HG02970 (cell line): ENCODE data around the gene INPP5E.

ENCODE experiments used
- ATAC-seq: cut with Tn5 transposase; IDR thresholded peaks from one replicate; pipeline ENCODE4 v1.9.1; 2021; ENCODE audit warnings: mild to moderate bottlenecking, moderate library complexity, moderate number of reproducible peaks; ENCODE audit not compliant: unreplicated experiment, low FRiP score

The INPP5E gene

DNA sequence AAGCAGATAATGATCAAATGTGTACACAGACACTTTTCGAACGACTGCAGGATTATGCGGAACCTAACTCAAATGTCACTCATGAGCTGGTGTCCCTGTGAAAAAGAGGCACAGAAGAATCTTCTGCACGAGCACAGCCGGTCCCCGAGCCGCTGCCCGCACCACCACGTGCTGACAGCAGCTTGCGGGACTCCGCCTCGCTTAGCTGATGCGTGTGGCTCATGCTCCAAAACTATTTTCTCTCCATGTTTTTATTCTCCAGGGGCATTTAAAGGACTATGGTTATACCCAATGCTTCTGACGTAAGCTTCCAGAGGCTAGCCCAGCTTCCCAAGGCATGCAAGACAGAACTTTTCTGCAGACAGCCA lies 33.7 kb upstream of the INPP5E start:
- no peak for ATAC-seq

DNA sequence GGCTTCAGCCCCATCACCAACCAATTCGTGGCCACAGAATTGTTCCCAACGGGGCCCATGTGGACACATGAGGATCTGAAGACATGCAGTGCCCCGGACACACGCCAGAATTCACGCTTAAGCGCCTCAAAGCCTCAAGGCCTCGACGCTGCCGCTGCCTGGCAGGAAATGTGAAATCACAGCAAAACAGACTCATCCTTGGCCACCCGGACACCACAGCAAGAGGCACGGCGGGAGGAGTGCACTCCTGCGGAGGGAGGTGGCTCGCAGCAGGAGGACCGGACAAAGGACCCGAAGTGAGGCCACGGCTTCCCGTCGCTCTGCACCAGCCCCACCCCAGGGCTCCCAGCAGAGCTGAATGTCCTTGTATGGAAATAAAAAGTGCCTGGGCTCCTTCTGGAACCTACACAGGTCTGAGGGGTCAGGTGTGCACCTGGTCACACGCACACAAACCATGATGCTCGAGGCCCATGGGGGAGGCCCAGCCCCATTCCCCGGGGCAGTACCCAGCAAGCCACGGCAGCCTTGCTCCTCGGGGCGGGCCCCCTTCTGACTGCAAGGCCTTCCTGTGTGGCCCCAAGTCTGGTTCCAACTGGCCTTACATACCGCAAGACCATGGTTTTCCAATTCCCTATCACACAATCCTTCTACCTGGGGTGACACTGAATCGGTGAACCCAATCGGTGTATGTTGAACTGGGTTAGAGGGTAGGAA lies 33.2 kb upstream of the INPP5E start:
- ATAC-seq: no peak

DNA sequence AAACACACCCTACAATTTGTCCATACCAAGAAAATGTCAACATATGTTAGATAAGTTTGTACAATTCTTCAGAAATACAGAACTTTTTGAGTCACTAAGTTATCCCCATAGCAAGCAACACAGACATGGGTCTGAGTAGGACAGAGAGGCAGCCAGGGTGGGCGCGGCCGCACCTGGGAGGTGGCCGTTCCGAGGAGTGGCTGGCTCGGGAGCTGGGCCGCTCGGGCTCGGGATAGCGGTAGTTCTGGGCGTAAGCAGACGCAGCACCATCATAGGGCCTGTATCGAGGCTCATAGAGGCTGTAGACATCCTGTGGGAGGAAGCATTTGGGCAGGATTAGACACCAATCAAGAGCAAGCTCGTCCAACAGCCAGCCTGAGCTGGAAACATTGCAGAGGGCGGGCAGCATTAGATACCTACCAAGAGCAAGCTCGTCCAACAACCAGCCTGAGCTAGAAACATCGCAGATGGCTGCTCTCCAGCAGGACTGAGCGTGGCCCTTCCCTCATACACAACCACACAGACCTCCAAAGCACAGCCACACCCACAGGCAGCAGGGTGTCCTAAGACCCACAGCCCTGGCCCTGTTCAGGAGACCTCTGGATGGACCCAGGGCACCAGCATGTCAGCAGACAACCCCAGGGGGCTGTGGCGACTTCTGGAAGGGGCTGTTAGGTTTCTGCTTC lies 32.3 kb upstream of the INPP5E start:
- no peak for ATAC-seq

DNA sequence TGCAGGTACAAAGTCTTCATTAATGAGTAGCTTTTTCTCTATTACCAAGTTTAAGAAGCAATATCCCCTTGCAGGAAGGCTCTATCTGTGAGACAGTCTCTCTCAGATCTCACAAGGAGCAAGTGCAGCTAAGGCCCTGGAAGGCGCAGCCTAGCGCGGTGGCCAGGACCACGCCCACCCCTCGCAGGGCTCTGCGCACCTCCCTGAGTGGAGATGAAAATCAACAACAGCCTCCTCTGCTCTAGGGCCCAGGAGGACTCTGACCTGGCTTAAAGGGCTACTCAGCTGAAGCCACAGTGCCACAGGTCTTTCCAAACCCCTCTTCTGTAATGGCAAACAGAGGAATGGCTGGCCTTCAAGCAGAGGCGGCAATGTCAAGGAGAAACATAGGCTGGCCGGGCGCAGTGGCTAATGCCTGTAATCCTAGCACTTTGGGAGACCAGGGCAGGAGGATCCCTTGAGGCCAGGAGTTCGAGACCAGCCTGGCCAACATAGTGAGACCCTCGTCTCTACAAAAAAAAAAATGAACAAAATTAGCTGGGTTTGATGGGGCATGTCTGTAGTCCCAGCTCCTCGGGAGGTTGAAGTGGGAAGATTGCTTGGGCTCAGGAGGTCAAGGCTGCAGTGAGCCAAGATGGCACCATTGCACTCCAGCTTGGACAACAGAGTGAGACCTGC lies 31.3 kb upstream of the INPP5E start:
- ATAC-seq: no peak

DNA sequence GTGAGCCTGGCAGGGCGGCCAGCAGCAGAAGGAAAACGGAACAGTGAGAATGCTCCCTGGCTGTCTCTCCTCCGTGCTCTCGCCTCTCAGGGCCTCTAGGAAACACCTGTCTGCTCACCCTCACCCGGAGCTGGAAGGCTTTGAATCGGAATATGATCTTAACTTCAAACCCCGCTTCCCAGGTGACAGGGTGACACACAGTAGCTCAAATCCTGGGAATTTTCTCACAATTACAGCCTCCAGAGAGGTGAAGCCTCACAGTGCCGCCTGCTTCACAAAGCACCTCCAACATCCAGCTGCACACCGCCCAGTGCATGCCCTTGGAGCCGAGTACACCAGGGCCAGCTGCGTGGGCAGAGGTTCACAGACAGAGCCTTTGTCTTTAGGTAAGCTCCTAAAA lies 30.7 kb upstream of the INPP5E start:
- no peak for ATAC-seq

DNA sequence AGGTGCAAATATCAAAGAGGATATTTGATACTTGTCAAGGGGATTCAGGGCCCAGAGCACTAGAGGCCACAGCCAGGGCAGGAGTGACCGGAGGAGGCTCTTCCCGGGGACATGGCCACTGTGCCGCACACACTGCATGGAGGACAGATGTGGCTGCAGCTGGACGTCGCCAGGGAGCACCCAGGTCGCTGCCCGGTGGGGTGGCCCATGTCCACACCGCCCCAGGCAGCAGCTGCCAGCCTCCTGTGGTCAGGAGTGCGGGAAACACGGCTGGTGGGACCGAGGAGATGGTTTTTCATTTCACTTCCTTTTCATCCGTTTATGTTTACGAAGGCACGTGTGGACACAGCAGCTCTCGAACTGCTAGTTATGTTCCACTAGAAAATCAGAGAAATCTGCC lies 28.1 kb upstream of the INPP5E start:
- no peak for ATAC-seq

DNA sequence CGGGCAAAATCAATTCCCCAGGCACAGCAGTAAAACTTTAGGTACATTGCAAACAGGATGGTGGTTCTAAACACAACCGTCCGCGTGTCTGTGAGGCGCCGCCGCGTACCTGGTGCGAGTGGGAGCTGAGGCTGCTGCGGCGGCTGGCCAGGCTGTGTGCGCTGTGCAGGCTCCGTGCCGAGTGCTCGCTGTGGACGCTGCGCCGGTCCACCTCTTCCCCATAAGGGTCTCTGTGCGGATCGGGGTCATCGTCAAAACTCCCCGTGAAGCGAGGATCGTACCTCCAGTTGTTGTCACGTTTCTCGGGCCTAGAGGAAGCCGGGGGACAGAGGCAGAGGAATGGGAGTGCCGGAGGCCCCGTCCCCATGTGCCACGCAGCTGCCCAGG lies 26.5 kb upstream of the INPP5E start:
- ATAC-seq: no peak

DNA sequence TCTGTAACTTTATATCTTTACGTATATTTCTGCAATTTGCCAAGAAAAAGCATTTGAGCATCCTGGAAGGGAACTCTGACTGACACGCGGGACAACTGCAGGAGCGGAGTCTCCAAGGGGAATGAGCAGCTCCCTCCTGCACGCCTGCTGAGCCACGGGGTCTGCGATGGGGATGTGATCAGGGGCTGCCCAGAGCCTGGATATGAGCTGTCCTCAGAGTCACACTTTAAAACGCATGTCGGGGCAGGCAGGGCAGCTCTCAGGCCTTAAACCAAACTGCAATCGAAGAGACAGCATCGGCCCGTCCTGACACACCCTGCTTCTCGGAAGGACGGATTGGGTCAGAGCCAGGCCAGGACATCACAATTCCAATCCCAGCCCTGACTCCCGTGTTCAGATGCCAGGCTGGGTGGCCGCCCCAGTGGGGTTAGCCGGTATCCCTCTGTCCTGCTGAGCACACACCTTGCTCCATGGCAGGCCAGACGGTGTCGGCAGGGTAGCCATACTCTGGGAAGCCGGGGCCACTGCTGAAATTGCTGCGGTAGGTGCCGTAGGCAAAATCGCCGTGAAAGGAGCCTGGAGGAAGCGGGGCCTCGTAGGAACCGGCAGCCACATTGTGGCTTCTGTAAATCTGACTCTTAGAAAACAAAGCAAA lies 26.0 kb upstream of the INPP5E start:
- no peak for ATAC-seq

DNA sequence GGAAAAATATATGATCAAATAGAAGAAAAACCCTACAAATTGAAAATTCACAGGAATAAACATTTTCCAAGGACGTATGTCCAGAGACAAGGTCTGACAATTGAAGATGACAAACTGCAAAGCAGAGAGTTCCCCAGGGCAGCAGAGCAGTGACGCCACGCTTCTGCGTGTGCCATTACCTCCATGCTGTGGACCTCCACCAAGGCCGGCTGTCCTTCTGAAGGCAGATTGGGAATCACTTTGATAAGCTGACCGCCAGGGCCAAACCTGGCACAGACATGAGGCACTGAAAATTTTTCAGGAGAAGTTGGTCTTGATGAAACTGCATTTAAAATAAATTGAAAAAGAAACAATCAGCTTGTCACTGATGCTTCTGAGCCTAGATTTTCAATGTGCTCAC lies 24.6 kb upstream of the INPP5E start:
- ATAC-seq: no peak

DNA sequence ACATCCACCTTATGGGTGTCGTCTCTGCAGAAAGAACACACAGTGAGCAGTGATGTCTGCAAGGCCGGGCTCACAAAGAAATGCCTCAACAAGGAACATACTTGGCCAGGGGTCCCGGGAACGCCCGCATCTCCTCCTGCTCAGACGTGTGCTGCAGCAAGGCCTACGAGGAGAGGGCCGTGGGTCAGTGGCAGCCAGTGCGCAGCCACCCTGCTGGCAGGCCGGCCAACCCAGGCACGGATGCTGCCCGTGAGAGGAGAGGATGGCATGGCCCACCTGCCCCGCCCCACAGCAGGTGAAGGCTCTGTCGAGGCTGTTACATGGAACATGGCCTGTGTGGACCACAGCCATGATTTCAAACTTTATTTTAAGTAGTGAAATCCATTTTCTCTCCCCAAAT lies 23.9 kb upstream of the INPP5E start:
- ATAC-seq: no peak

DNA sequence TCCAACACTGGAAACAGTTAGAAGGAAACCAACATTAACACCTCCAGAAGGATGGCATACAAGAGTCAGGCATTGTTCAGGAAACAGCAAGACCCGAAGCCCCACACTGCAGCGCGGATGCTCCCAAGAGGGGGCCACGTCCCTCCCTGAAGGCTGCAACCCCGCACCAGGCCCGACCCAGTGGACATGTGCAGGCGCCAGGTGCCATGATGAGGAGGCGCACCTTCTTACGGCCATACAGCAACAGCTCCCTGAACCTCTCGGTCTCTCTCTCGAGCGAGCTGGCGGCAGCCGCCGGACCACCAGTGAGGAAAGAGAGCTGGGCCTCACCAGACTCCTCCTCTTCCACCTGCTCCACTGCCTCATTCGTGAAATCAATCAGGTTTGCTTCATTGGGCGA lies 23.0 kb upstream of the INPP5E start:
- no peak for ATAC-seq

DNA sequence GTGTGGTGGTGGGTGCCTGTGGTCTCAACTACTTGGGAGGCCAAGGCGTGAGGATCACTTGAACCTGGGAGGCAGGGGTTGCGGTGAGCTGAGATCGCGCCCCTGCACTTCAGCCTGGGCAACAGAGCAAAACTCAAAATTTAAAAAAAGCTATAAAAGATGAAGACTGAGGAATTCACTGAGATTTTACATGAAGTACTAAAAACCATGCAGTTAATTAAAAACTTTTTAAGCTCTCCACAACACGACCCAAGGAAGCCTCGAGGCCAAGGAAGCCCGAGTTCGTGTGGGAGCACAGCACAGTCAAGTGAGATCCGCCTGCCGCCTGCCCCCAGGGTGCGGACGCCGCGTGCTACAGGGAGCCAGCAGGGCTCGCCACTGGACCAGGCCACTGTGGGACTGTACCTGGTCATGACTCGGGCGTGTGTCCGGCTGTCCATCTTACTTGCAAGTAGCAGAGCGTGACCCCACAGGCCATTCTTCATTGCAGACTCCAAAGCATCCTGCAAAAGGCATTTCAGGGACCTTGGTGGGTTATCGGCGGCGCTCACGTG lies 21.2 kb upstream of the INPP5E start:
- no peak for ATAC-seq

DNA sequence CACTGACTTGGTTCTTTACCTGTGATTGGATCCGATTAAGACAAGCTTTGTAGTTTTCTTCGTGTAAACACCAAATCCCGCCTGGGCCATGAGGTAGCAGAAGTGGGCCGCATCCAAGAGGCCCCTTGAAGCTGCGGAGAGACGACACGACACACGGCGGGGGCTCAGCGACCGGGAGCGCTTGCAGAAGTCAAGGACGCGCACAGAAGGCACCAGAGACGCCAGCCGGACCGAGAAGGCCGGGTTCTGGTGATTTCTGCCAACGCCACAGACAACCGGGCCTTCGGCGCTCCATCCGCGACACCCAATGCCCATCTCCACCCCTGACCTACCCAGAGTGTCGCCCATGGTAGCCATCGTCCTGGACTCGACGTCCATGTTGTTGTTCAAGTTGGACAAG lies 19.8 kb upstream of the INPP5E start:
- ATAC-seq: no peak

DNA sequence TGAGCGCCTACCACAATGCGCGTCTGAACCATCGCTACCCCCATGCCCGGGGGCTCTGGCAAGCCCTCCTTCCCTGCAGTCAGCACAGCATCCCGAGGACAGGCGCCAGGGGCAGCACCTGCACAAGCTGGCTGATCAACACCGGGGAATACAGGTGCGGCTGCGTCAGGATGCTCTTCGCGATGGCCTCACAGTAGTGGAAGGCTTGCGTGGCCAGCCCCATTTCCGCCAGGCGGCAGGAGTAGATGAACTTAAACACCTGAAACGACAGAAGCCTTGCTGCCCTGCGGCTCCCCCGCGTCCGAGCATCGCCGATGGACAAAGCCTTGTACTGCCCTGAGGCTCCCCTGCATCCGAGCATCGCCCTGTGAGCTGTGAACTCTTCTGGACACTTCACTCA lies 17.7 kb upstream of the INPP5E start:
- ATAC-seq: no peak

DNA sequence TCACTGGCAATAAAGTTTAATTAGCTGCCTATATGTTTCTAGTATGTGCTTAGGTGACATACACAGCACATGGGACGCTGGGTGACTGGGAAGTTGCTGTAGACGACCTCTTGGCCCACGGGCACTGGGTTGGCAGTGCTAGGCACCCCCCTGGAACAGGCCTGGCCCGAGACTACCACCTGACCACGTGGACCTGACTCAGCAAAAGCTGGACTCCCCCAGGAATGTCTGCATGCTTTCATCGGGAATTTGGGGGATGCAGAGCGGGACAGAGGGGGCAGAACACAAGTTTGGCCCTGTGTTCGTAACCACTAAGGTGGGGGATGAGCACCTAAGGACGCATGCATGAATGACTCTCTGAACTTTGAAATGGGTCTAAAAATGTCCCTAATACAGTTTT lies 16.6 kb upstream of the INPP5E start:
- ATAC-seq: no peak

DNA sequence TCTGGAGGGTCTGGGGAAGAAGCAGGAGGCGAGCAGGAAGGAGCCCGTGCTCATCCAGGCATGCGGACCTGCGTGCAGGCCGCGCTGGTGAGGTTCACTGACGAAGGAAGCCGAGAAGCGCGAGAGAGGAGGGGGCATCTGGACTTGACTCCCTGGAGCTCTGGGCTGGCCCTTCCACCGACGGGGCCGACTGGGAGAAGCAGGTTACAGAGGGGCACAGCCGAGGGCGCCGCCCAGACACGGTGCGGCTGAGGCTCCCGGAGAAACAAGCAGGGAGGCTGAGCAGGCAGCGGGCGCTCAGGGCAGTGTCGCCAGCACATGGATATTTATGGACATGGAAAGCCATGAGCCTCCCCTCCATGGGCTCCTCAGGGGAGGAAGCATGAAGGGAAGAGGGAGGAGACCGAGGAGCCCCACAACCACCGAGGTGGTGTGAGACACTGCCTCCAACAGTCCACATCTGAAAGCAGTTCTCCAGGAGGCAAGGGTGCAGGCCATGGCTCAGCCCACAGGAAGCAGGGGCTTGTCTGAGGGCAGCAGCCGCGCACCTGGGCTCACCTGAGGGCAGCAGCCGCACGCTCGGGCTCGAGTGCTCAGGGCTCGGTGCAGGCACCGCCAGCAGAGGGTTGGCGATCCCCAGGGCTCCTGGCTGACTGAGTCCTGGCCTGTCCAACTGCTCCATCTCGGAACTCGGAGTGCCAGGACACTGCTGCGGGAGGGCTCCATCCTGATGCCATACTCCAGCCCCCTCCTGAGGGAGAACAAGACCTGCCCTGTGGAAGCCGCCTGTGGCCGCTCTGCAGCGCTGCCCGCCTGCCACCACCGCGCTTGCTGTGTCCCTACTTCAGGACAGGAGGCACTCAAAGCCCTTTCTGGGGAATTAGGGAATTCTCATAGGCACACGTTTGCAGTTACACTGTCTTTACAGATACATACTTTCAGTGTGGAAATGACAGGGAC lies 15.7 kb upstream of the INPP5E start:
- ATAC-seq: no peak

DNA sequence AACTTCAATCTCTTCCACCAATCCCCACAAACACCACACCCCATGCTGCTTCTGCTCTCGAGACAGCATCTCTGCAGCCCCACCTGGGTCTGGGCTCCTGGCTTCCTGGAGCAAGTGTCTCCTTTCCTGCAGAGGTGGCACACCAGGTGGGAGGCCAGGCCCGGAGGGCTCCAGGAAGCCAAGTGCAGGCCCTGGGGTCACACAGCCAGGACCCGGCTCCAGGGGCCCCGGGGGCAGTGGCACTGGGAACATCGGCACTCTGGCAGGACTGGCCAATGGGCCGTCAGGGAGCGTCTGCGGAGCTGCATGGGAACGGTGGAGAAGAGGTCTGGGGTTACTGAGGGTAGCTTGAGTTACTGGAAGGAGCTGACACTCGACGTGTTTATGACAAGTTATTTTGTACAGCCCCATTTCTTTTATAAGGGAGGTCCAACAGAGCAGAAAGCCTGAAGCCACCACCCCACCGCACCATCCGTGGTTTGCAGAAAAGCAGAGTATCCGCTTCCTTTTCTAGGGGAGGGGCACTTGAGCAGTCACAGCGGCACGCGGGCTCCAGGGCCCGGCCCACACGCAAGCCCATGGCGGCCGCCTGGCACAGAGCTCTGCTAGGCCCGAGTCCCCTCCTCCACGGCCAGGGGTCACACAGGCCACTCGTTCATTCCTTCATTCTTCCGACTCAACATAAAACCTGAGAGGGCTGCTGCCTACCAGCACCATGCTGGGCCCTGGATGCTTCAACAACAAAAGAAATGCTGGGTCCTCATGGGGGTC lies 14.6 kb upstream of the INPP5E start:
- ATAC-seq: no peak

DNA sequence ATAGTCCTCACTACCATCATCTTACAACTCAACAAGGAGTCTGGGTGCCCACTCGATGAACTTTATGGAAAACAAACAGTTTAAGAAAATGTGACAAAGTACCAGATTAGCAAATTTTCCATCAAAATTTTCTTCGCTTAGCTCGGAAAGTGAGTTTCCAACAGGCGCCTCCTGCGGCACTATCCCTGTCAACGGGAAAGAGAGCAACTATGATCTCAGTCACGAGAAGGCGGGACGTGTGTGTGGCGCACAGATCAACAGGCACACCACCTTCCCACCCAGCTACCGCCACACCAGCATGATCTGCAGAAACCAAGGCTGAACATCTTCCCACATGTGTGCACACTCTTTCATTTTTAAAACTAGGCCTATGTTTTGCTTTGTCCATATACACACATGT lies 13.7 kb upstream of the INPP5E start:
- ATAC-seq: no peak

DNA sequence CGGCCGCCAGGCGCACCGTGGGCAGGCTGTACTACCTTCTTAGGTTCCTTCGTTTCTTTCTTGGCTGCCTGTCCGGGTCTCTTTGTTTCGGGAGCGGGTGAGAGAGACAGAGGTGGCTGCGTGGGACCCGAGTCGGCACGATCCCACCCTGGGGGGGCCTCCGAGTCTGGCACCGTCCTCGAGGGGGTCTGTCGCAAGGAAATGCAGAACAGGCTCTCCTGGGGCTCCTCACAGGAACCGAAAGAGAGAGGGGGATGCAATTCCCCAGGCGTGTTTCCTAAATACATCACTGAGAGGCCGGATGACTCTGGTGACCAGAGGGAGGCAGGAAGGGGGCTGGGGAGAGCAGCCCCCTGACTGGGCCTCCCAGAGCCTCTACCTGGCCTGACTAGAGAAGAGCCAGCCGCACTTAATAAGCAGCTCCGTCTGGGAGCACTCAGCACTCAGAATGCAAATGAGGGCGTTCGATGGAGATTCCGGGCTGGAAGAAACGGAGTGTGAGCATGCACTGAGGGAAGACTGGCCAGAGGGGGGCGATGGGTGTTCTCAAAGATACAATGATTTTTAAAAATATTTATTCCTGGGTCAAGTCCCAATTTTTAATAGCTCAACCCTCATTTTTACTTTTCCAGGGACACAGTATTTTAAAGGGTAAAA lies 11.7 kb upstream of the INPP5E start:
- ATAC-seq: no peak
